GM12801 (cell line): Measurements from ENCODE around the gene C1QTNF6.

Experiments used
- CTCF ChIP-seq: IDR thresholded peaks from one replicate; pipeline ENCODE4 v1.5.1; 2011; ENCODE audit warnings: control low read depth; ENCODE audit not compliant: insufficient read length; ENCODE audit errors: extremely low read depth

Gene C1QTNF6

GRCh38 chr22:37187891-37188761, at the start of gene C1QTNF6:
Gene C1QTNF6, minus strand, starts transcription at chr22:37188247. Its CDS starts 34 bp downstream, at chr22:37188213.
- TF ChIP-seq CTCF = no peak

- no peak for TF ChIP-seq CTCF
Measured at GRCh38 chr22:37235897-37236607, 48.0 kb upstream of the C1QTNF6 start.

- no peak for TF ChIP-seq CTCF
Measured at GRCh38 chr22:37234736-37235711, 47.0 kb upstream of the C1QTNF6 start.

GRCh38 chr22:37233751-37234631, 45.9 kb upstream of the C1QTNF6 start:
- no peak for TF ChIP-seq CTCF

GRCh38 chr22:37232140-37232998, 44.3 kb upstream of the C1QTNF6 start:
- no peak for TF ChIP-seq CTCF
